Epithelial cell of proximal tubule (primary cell): Measurements from ENCODE around the gene PTPN23. TPM values are rescaled to one million over a fixed set of nuclear protein-coding genes. Genes with fewer than 3 reads are reported as not detected.

Experiments
- DNase-seq: peaks from one replicate; pipeline ENCODE4 v3.0.0-alpha.2; 2011; ENCODE audit warnings: low read depth
- H3K4me3 ChIP-seq: 2 replicates; pipeline ENCODE4 v1.5.1; 2011; ENCODE audit warnings: low read depth, mild to moderate bottlenecking, low read length
- CTCF ChIP-seq: conservative IDR thresholded peaks from 2 replicates; pipeline ENCODE4 v1.5.1; 2012; ENCODE audit warnings: low read depth, mild to moderate bottlenecking, low read length
- total RNA-seq: library from RNA; depleted of rRNA; stranded (reverse); fragments of >200 nt; gene quantifications from 2 replicates; pipeline ENCODE4 v1.2.3, GENCODE V29; 2015

Gene PTPN23
- total RNA-seq, 1 donor from 2014 or later, result 15.0 TPM

- DNase-seq, result no peak
- H3K4me3 ChIP-seq, result no peak overlapping the region
- TF ChIP-seq CTCF, result no peak
These were observed 32.2 kb downstream of the PTPN23 start for GRCh38 chr3:47412842-47413520.

- no peak for DNase-seq
- TF ChIP-seq CTCF, result no peak
- no peak overlapping the region for H3K4me3 ChIP-seq
These were observed 32.9 kb downstream of the PTPN23 start for GRCh38 chr3:47413751-47414150.

- no peak for DNase-seq
- no peak overlapping the region for H3K4me3 ChIP-seq
- no peak for TF ChIP-seq CTCF
These were observed 33.3 kb downstream of the PTPN23 start for GRCh38 chr3:47414161-47414564.

- no peak overlapping the region for H3K4me3 ChIP-seq
- DNase-seq, result no peak
- TF ChIP-seq CTCF, result no peak
These were observed 34.1 kb downstream of the PTPN23 start for GRCh38 chr3:47414666-47415587.

- no peak for TF ChIP-seq CTCF
- no peak for DNase-seq
- no peak overlapping the region for H3K4me3 ChIP-seq
These were observed 35.2 kb downstream of the PTPN23 start for GRCh38 chr3:47416041-47416440.

GRCh38 chr3:47418167-47419082 is 37.6 kb downstream of the PTPN23 start:
- no peak for TF ChIP-seq CTCF
- DNase-seq, result no peak
- no peak overlapping the region for H3K4me3 ChIP-seq
